HG03139 (cell line): ENCODE measurements around the gene FAM83G.
"Not testable (repeated sequence)": the region's sequence is repeated elsewhere in the genome, so short reads cannot be mapped to it uniquely, and the experiment has no call there.

Experiments
- ATAC-seq: cut with Tn5 transposase; IDR thresholded peaks from one replicate; pipeline ENCODE4 v1.9.1; 2021; ENCODE audit not compliant: unreplicated experiment

The FAM83G gene

GRCh38 chr17:18958611-18959010, 46.0 kb downstream of the FAM83G start:
- ATAC-seq = no peak

GRCh38 chr17:18957831-18958230, 46.7 kb downstream of the FAM83G start:
- ATAC-seq = no peak

GRCh38 chr17:18956581-18956980, 48.0 kb downstream of the FAM83G start:
- no peak for ATAC-seq

- ATAC-seq = not testable (repeated sequence)
Observed at GRCh38 chr17:18956021-18956420, 48.5 kb downstream of the FAM83G start.

- no peak for ATAC-seq
Observed at GRCh38 chr17:18955009-18955408, 49.6 kb downstream of the FAM83G start.

GRCh38 chr17:18954321-18954720, 50.2 kb downstream of the FAM83G start:
- no peak for ATAC-seq

- no peak for ATAC-seq
Observed at GRCh38 chr17:18953231-18953728, 51.3 kb downstream of the FAM83G start.

- ATAC-seq = no peak
Observed at GRCh38 chr17:18951941-18952842, 52.4 kb downstream of the FAM83G start, which contains the start of gene SLC5A10. SLC5A10 (plus strand) TSS chr17:18952165; CDS start chr17:18952206, 41 bp downstream.

GRCh38 chr17:18950944-18951905, 53.3 kb downstream of the FAM83G start:
- ATAC-seq = no peak

GRCh38 chr17:18950346-18950745, 54.2 kb downstream of the FAM83G start:
- ATAC-seq = no peak

GRCh38 chr17:18949566-18949965, 55.0 kb downstream of the FAM83G start:
- ATAC-seq = no peak

- ATAC-seq = no peak
Observed at GRCh38 chr17:18948476-18949006, 56.0 kb downstream of the FAM83G start.

GRCh38 chr17:18947866-18948265, 56.7 kb downstream of the FAM83G start:
- ATAC-seq = no peak

GRCh38 chr17:18946536-18946935, 58.0 kb downstream of the FAM83G start:
- ATAC-seq = no peak

- no peak for ATAC-seq
Observed at GRCh38 chr17:18944646-18945045, 59.9 kb downstream of the FAM83G start.

GRCh38 chr17:18938692-18939023, 65.9 kb downstream of the FAM83G start:
- no peak for ATAC-seq

- ATAC-seq = no peak
Observed at GRCh38 chr17:18937981-18938691, 66.4 kb downstream of the FAM83G start.

GRCh38 chr17:18933102-18934058, 71.2 kb downstream of the FAM83G start:
- ATAC-seq = no peak

- no peak for ATAC-seq
Observed at GRCh38 chr17:18932360-18933055, 72.1 kb downstream of the FAM83G start.
